HUES64 (cell line): ENCODE data around the gene PDC. TPM values are rescaled to one million over a fixed set of nuclear protein-coding genes. Genes with fewer than 3 reads are reported as not detected.

ENCODE experiments used
- H3K27ac ChIP-seq: 2 replicates; pipeline ENCODE4 v1.7.0; 2013; ENCODE audit warnings: low read depth, low read length, inconsistent platforms
- H3K27me3 ChIP-seq: 2 replicates; pipeline ENCODE4 v1.6.1; 2013; ENCODE audit warnings: mild to moderate bottlenecking, low read length; ENCODE audit not compliant: insufficient read depth
- H3K36me3 ChIP-seq: 2 replicates; pipeline ENCODE4 v1.6.1; 2013; ENCODE audit warnings: mild to moderate bottlenecking, low read length; ENCODE audit not compliant: insufficient read depth
- H3K4me1 ChIP-seq: 2 replicates; pipeline ENCODE4 v1.6.1; 2013; ENCODE audit warnings: mild to moderate bottlenecking, low read length, moderate library complexity; ENCODE audit not compliant: insufficient read depth
- H3K4me3 ChIP-seq: 2 replicates; pipeline ENCODE4 v1.5.1; 2013; ENCODE audit warnings: mild to moderate bottlenecking, low read length, moderate library complexity
- H3K9ac ChIP-seq: 2 replicates; pipeline ENCODE4 v1.6.1; 2013; ENCODE audit warnings: mild to moderate bottlenecking, low read depth, low read length
- H3K9me3 ChIP-seq: 2 replicates; pipeline ENCODE4 v1.6.1; 2013; ENCODE audit warnings: low read depth, low read length; ENCODE audit not compliant: insufficient read depth
- WGBS: fragments of 150-250, 120-280 bp; methylation state at CpG from one replicate; pipeline ENCODE4 v1.1.7; 2013; ENCODE audit warnings: missing lambda C conversion rate; 5-methylcytosine and 5-hydroxymethylcytosine counted together
- polyA plus RNA-seq, 2 experiments: library from polyadenylated mRNA; stranded (reverse); fragments of 50-300 nt; gene quantifications; one replicate each; pipeline ENCODE4 v1.2.3, GENCODE V29; 2013

The PDC gene
- not detected for polyA plus RNA-seq (2013, experiment 1 of 2)
- polyA plus RNA-seq (2013, experiment 2 of 2), result not detected

DNA sequence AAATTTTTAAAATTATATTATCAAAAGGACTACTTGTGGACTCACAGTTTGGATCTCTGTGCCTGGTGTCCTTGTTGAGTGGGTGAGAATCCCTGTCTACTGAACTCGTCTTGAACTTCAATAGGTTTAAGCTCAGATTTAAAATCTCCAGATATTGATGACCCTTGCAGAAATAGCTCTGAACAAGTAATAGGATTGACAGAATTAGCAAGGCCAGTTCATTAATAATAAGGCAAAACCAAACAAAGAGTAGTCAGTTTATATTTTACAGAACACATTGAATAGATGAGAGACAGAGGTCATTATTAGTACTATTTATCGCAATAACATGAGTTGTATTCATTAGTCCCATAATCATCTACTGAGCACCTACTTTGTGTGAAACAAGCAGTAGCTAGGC lies at the start of gene PDC:
Gene PDC, minus strand, starts transcription at position 101 of the 400 bp plus-strand sequence. CDS start 11,655 bp downstream, outside the sequence.
- no peaks in the 10 kb centered on the region for H3K36me3 ChIP-seq
- 85% methylated on average over 1 of the region's 2 CpGs for WGBS

DNA sequence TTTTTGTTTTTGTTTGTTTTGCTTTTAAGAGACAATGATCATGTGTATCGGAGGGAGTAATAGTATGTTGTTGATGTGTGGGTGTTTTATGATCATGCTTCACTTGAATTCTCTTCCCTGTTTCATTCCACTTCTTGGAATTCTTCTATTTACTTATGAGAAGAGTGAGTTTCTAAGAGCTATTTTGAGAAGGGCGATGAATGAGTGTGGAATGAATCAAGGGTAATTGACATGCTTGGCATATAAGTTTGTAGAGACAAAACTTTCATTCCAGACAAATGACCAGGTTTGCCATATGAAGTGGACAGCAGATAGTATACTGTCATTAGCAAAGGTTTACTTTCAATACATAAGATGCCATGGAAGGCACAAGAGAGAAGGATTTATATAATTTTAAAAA lies 42.3 kb upstream of the PDC start:
- WGBS, result 100% methylated on average over 2 of the region's 2 CpGs
- H3K9ac ChIP-seq, result no peak overlapping the region
- peaks cover 26% of the 10 kb centered on the region; the same call in 1 of the 2 replicates for H3K4me1 ChIP-seq

More for the DNA sequence above, at the start of gene PDC:
- no peaks in the 10 kb centered on the region for H3K9me3 ChIP-seq
- no peak within 1 kb of the TSS for H3K9ac ChIP-seq
- no peaks in the 10 kb centered on the region for H3K27me3 ChIP-seq
- H3K4me3 ChIP-seq, result no peak within 1 kb of the TSS
- peaks cover 3% of the 10 kb centered on the region; the same call in 1 of the 2 replicates for H3K4me1 ChIP-seq
- H3K27ac ChIP-seq, result no peak within 1 kb of the TSS

DNA sequence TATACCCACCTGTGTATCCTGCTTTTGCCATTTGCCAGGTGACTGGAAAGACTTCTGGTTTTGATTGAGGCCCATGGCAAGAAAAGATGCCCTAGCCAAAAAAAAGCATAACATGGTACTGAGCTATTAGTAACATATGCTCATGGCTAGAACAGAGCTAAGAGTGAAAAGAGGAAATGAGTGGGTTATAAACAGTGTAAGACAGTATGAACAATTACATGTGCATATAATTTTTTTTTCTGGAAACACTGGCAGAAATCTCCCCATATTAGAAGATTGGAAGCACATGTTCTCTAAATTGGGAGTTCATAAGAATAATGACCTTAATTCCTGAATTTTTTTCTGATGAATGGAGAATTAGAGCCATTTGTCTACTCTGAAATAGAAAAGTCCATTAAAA lies 41.2 kb upstream of the PDC start:
- Histone ChIP-seq H3K27me3 (no peaks in the 10 kb centered on the region), H3K36me3 (no peaks in the 10 kb centered on the region), H3K9ac (no peak overlapping the region), H3K4me3 (no peak overlapping the region), H3K27ac (no peak overlapping the region), H3K4me1 (peaks cover 26% of the 10 kb centered on the region; the same call in 1 of the 2 replicates), H3K9me3 (peaks cover 7% of the 10 kb centered on the region; the same call in 1 of the 2 replicates)

More for the DNA sequence above, 42.3 kb upstream of the PDC start:
- Histone ChIP-seq H3K36me3 (no peaks in the 10 kb centered on the region), H3K9me3 (peaks cover 7% of the 10 kb centered on the region; the same call in 1 of the 2 replicates), H3K27me3 (no peaks in the 10 kb centered on the region), H3K27ac (no peak overlapping the region), H3K4me3 (no peak overlapping the region)

DNA sequence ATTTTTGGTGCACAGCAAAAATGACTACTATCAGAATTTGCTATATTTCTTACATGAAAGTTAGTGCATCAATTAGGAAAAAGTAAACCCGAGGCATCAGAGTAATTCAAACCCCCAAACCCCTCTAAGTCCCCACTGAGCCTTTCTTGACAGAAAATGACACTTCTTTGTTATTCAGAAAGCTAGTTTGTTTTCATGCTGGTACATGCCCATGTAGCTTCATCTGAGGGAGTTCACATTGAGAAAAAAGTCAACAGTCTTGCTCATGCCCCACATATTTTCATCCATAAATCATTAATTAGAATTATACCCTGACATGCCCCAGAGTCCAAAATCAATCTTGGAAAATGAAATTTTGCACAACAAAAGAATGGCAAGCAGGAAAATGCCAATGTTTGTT lies 39.9 kb upstream of the PDC start:
- no peaks in the 10 kb centered on the region for H3K27me3 ChIP-seq
- H3K9me3 ChIP-seq, result peaks cover 3% of the 10 kb centered on the region; the same call in 1 of the 2 replicates
- H3K27ac ChIP-seq, result no peak overlapping the region
- H3K36me3 ChIP-seq, result no peaks in the 10 kb centered on the region
- no peak overlapping the region for H3K4me3 ChIP-seq
- no peak overlapping the region for H3K9ac ChIP-seq
- WGBS, result 27% methylated on average over 1 of the region's 1 CpG
- peaks cover 26% of the 10 kb centered on the region; the same call in 1 of the 2 replicates for H3K4me1 ChIP-seq

DNA sequence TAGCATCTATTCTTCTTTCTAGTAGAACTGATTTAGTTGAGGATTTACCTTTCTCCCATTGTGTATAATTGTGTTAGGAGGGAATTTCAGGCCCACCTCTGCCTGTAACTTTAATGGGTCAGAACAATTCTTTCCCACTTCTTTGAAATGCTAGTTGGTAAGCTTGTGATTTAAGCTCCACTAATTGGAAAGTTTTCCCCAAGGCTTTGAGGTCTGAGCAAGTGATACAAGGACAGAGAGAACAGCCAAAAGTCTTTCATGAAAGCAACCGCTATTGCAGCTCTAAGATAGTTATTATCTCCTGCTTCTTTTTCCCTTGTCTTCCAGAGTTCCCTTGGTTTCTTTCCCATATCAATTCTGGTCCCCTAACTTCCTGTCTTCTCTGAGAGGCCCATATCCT lies 38.7 kb upstream of the PDC start:
- H3K4me3 ChIP-seq, result no peak overlapping the region
- no peaks in the 10 kb centered on the region for H3K9me3 ChIP-seq
- H3K4me1 ChIP-seq, result peaks cover 26% of the 10 kb centered on the region; the same call in 1 of the 2 replicates
- no peaks in the 10 kb centered on the region for H3K36me3 ChIP-seq
- 82% methylated on average over 1 of the region's 1 CpG for WGBS
- no peaks in the 10 kb centered on the region for H3K27me3 ChIP-seq
- no peak overlapping the region for H3K27ac ChIP-seq
- no peak overlapping the region for H3K9ac ChIP-seq

DNA sequence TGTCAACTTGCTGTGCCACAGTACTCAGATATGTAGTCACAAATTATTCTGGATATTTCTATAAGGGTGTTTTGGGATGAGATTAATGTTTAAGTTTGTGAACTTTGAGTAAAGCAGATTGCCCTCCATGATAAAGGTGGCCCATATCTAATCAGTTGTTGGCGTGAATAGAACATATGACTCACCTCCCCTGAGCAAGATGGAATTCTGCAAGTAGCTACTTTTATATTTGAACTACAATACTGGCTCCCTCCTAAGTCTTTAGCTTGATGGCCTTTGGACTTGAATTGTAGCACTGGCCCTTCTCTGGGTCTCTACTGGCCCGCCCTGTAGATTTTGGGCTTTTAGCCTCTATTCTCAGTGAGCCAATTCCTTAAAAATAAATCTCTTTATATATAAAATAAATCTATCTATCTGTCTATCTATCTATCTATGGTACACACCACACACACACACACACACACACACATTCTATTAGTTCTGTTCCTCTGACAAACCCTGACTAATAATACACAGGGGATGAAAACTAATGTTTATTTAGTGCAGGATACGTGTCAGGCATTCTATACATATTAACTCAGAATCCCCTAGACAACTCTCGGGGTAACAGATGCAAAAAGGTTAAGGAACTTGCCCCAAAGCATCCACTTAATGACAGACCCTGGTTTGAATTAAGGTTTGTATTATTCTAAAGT lies 37.9 kb upstream of the PDC start:
- H3K27me3 ChIP-seq, result no peaks in the 10 kb centered on the region
- no peak overlapping the region for H3K9ac ChIP-seq
- no peak overlapping the region for H3K4me3 ChIP-seq
- no peaks in the 10 kb centered on the region for H3K36me3 ChIP-seq
- peaks cover 26% of the 10 kb centered on the region; the same call in 1 of the 2 replicates for H3K4me1 ChIP-seq
- no peak overlapping the region for H3K27ac ChIP-seq
- 92% methylated on average over 4 of the region's 4 CpGs for WGBS
- no peaks in the 10 kb centered on the region for H3K9me3 ChIP-seq

DNA sequence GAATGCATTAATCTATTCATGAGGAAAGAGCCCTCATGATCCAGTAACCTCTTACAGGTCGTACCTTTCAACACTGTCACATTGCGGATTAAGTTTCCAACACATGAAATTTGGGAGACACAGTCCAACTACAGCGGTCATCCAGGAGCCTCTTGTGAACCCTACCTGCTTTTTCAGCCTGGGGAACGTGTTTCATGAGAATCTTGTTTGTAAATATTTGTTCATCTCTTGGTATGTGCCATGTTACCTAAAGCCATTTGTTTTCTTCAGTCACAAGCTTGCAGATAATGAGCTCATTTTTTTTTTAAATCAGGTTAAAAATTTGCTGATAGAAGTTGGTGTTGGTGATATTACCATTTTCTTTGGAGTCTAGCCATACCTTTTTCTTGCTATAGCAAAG lies 37.2 kb upstream of the PDC start:
- 91% methylated on average over 4 of the region's 4 CpGs for WGBS
- Histone ChIP-seq H3K36me3 (no peaks in the 10 kb centered on the region), H3K4me1 (peaks cover 26% of the 10 kb centered on the region; the same call in 1 of the 2 replicates), H3K27me3 (no peaks in the 10 kb centered on the region), H3K4me3 (no peak overlapping the region), H3K9ac (no peak overlapping the region), H3K9me3 (no peaks in the 10 kb centered on the region), H3K27ac (no peak overlapping the region)

DNA sequence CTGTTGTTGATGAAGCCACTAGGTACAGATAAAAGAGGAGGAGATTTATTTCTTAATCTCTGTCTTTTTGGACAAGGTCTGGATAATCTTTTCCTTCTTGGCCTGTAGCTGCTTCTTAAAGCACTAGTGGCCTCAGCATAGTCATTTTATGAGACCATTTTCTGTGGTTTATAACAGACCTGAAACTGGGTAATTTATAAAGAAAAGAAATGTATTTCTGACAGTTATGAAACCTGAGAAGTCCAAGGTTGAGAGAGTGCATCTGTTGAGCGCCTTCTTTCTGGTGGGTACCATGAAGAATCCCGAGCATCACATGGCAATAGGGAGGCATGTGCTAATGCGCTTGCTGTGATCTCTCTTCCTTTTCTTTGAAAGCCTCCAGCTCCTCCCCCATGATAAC lies 36.7 kb upstream of the PDC start:
- WGBS, result 91% methylated on average over 3 of the region's 3 CpGs
- Histone ChIP-seq H3K4me1 (peaks cover 26% of the 10 kb centered on the region; the same call in 1 of the 2 replicates), H3K27me3 (no peaks in the 10 kb centered on the region), H3K9me3 (no peaks in the 10 kb centered on the region), H3K4me3 (no peak overlapping the region), H3K27ac (no peak overlapping the region), H3K9ac (no peak overlapping the region), H3K36me3 (no peaks in the 10 kb centered on the region)

DNA sequence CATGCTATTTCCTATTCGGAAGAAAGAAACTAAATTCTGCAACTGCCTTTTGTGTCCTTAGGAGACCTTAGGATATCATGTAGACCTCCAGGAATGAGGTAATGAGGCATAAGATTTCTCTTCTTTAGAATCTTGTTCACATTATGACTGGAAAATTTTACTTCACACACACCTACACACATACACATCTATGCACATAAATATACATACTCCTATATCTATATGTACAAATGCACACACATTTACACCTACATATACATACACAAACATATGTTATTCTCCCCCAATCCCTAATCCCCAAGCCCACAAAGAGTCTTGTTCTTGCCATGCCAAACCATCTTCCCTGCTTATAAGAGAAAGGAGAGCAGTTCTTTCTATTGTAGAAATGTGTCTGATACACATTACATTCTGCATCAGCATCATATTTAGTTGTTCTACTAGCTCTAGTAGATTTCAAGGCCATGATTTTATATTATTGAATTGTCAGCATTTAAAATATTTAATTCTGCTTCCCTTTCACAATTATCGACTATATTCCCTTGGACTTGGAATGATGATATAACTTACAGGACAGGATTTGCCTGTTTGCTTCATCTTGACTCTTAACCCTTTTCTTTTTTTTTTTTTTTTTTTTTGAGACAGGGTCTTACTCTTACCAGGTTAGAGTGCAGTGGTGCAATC lies 35.4 kb upstream of the PDC start:
- WGBS, result 93% methylated on average over 1 of the region's 2 CpGs
- H3K27me3 ChIP-seq, result no peaks in the 10 kb centered on the region
- H3K36me3 ChIP-seq, result no peaks in the 10 kb centered on the region
- no peak overlapping the region for H3K9ac ChIP-seq
- H3K4me3 ChIP-seq, result no peak overlapping the region
- no peaks in the 10 kb centered on the region for H3K9me3 ChIP-seq
- H3K27ac ChIP-seq, result no peak overlapping the region
- peaks cover 24% of the 10 kb centered on the region; the same call in 1 of the 2 replicates for H3K4me1 ChIP-seq

DNA sequence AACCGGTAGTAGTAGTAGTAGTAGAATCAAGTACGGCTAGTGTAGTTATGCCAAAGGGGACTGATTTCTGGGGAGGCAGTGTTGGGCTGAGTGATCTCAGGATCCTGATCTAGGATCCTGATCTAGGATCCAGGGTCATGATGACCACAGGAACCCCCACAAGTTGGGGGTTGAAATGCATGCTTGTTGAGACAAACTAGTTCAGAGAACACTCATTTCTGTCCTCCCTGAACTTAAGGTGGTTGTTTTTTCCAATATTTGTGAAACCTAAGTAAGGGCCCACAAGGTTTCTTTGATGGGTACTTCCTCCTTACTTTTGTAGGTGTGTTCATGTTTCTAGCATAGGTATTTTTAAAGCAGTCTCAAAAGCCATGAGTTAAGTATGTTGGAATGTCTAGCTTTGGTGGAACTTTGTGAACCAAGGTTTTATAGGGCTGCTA lies 33.9 kb upstream of the PDC start:
- H3K4me3 ChIP-seq, result no peak overlapping the region
- no peaks in the 10 kb centered on the region for H3K36me3 ChIP-seq
- 94% methylated on average over 2 of the region's 2 CpGs for WGBS
- no peaks in the 10 kb centered on the region for H3K9me3 ChIP-seq
- H3K9ac ChIP-seq, result no peak overlapping the region
- H3K27ac ChIP-seq, result no peak overlapping the region
- H3K4me1 ChIP-seq, result peaks cover 10% of the 10 kb centered on the region; the same call in 1 of the 2 replicates
- H3K27me3 ChIP-seq, result no peaks in the 10 kb centered on the region

DNA sequence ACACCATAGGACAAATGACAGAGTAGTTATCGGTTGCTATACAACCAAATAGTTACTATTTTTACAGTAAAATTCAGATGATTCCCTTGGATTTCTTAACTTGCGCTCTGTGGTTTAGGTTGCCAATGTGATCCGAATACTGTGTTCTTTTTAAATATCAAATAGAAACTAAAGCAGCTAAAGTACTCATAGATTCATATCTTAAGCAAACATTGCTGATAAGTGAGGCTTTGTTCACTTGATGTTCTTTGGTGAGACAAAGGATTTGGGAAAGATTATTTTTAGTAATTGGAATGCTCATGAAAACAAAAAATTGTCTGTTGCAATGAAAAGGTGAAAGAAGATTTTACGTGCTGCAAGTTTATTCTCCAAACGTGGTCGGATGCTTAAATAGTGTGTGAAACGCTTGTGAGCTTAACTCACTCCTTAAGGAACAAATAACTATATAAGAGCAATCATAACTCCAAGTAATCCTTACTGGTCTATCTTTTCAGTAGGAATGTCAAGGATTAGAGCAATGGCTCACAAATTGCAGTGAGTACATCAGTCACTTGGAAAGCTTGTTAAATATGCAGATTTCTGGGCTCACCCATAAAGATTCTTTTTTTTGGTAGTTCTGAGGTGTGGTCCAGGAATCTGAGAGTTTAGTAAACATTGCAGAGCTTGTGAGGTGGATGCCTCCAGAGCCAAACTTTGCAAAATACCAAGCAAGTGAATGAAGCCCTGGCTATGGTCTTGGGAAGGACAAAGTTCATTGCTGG lies 31.8 kb upstream of the PDC start:
- Histone ChIP-seq H3K27ac (no peak overlapping the region), H3K27me3 (no peaks in the 10 kb centered on the region), H3K36me3 (no peaks in the 10 kb centered on the region), H3K9me3 (no peaks in the 10 kb centered on the region), H3K9ac (no peak overlapping the region), H3K4me3 (no peak overlapping the region), H3K4me1 (no peaks in the 10 kb centered on the region)
- WGBS, result 82% methylated on average over 7 of the region's 7 CpGs
